ENCODE data around the gene NEDD8. TPM values are rescaled to one million over a fixed set of nuclear protein-coding genes. Genes with fewer than 3 reads are reported as not detected.
A peak's percentile ranks its signal among the peaks of the same experiment; 100 is the strongest.

NEDD8 gene
- total and polyA plus RNA-seq, 3 donors from 2014 or later, result 94.6 to 180 (median 110) TPM

- Histone ChIP-seq H3K4me3 (no peak overlapping the region), H3K36me3 (ENCODE audit: low read depth, missing control alignments) (no peaks in the 10 kb centered on the region), H3K9me3 (no peaks in the 10 kb centered on the region), H3K4me1 (peaks cover 12% of the 10 kb centered on the region), H3K27me3 (no peaks in the 10 kb centered on the region), H3K27ac (no peak overlapping the region)
- intact Hi-C loops (cut with DNase I; ENCODE audit: low total_unique reads), result no loop called here
- no peak for DNase-seq
- TF ChIP-seq CTCF (IDR thresholded peaks at IDR 0.05) (no peak), POLR2A (IDR thresholded peaks at IDR 0.05) (no peak)
- WGBS, 2 donors, result 59 to 80% methylated on average over 2 of the region's 2 CpGs
These were observed 35.1 kb downstream of the NEDD8 start for GRCh38 chr14:24197056-24197450.

- Histone ChIP-seq H3K9me3 (no peaks in the 10 kb centered on the region), H3K4me3 (peak overlapping the region; percentile 72 to 98), H3K27ac (peak overlapping the region; percentile 96 to 98), H3K4me1 (peaks cover 12% of the 10 kb centered on the region), H3K36me3 (ENCODE audit: low read depth, missing control alignments) (no peaks in the 10 kb centered on the region), H3K27me3 (no peaks in the 10 kb centered on the region)
- 25 to 26% methylated on average over 28 to 33 of the region's 33 CpGs for WGBS, 2 donors
- no peak for TF ChIP-seq POLR2A (IDR thresholded peaks at IDR 0.05)
- TF ChIP-seq CTCF (IDR thresholded peaks at IDR 0.05), result no peak
- intact Hi-C loops (cut with DNase I; ENCODE audit: low total_unique reads), result no loop called here
- no peak for DNase-seq
These were observed 35.8 kb downstream of the NEDD8 start for GRCh38 chr14:24196071-24197055.

GRCh38 chr14:24195186-24196070 is 36.7 kb downstream of the NEDD8 start, which contains the start of gene TM9SF1:
Gene TM9SF1 (minus strand): TSS chr14:24195441. CDS start chr14:24195019, 422 bp downstream.
- Histone ChIP-seq H3K27me3 (no peaks in the 10 kb centered on the region), H3K36me3 (ENCODE audit: low read depth, missing control alignments) (no peaks in the 10 kb centered on the region), H3K9me3 (no peaks in the 10 kb centered on the region), H3K27ac (peak within 1 kb of the TSS; percentile 96 to 98), H3K4me1 (peaks cover 12% of the 10 kb centered on the region), H3K4me3 (peak within 1 kb of the TSS; percentile 72 to 98)
- 0 to 1% methylated on average over 52 to 84 of the region's 89 CpGs for WGBS, 2 donors
- no peak for TF ChIP-seq CTCF (IDR thresholded peaks at IDR 0.05)
- no peak for TF ChIP-seq POLR2A (IDR thresholded peaks at IDR 0.05)
- intact Hi-C loops (cut with DNase I; ENCODE audit: low total_unique reads), result no loop called here
- peak; percentile 91 for DNase-seq

GRCh38 chr14:24194873-24195185 is 37.3 kb downstream of the NEDD8 start:
- Histone ChIP-seq H3K4me3 (peak overlapping the region; percentile 72 to 98), H3K27me3 (no peaks in the 10 kb centered on the region), H3K36me3 (ENCODE audit: low read depth, missing control alignments) (no peaks in the 10 kb centered on the region), H3K27ac (peak overlapping the region; percentile 96 to 98), H3K9me3 (no peaks in the 10 kb centered on the region), H3K4me1 (peaks cover 12% of the 10 kb centered on the region)
- TF ChIP-seq POLR2A (IDR thresholded peaks at IDR 0.05), result no peak
- TF ChIP-seq CTCF (IDR thresholded peaks at IDR 0.05), result no peak
- WGBS, 2 donors, result 35 to 42% methylated on average over 8 of the region's 8 CpGs
- intact Hi-C loops (cut with DNase I; ENCODE audit: low total_unique reads), result no loop called here
- DNase-seq, result no peak

All from testis (tissue), 3 donors.